GM23338 (cell line): ENCODE results near the gene SH3PXD2B. TPM values are rescaled to one million over a fixed set of nuclear protein-coding genes. Genes with fewer than 3 reads are reported as not detected.
A peak's percentile ranks its signal among the peaks of the same experiment; 100 is the strongest.

Experiments
- ATAC-seq: fragments of 200-7000 bp; cut with Tn5 transposase; 3 replicates; pipeline ENCODE4 v1.9.1; 2020
- DNase-seq: peaks from one replicate; pipeline ENCODE4 v3.0.0-alpha.2; 2015; ENCODE audit warnings: low spot score
- H2AFZ ChIP-seq: fragments of 200-600 bp; sonication (generic); 2 replicates; pipeline ENCODE4 v1.8.0; 2016; ENCODE audit warnings: antibody characterized with exemption, mild to moderate bottlenecking, moderate library complexity
- H3F3A ChIP-seq: fragments of 200-600 bp; sonication (generic); replicated peaks from 2 replicates; pipeline ENCODE4 v1.8.0; 2017; ENCODE audit warnings: antibody characterized with exemption, mixed run types, low read depth
- H3K27ac ChIP-seq: fragments of 200-600 bp; sonication (generic); 2 replicates; pipeline ENCODE4 v1.6.1; 2016; ENCODE audit warnings: low read depth
- H3K27me3 ChIP-seq: fragments of 200-600 bp; sonication (generic); 2 replicates; pipeline ENCODE4 v1.8.0; 2016; ENCODE audit warnings: mild to moderate bottlenecking, mixed run types, moderate library complexity; ENCODE audit not compliant: insufficient read depth
- H3K36me3 ChIP-seq: fragments of 200-600 bp; sonication (generic); 2 replicates; pipeline ENCODE4 v1.8.0; 2016; ENCODE audit warnings: mild to moderate bottlenecking; ENCODE audit not compliant: insufficient read depth
- H3K4me1 ChIP-seq: fragments of 200-600 bp; sonication (generic); 2 replicates; pipeline ENCODE4 v1.8.0; 2016; ENCODE audit warnings: mild to moderate bottlenecking, moderate library complexity; ENCODE audit not compliant: insufficient read depth
- H3K4me2 ChIP-seq: fragments of 200-600 bp; sonication (generic); 2 replicates; pipeline ENCODE4 v1.7.1; 2017; ENCODE audit warnings: mixed run types
- H3K4me3 ChIP-seq: fragments of 200-600 bp; sonication (generic); 2 replicates; pipeline ENCODE4 v1.6.1; 2016; ENCODE audit warnings: mixed run types
- H3K79me2 ChIP-seq: fragments of 200-600 bp; sonication (generic); replicated peaks from 2 replicates; pipeline ENCODE4 v1.8.0; 2017; ENCODE audit warnings: mild to moderate bottlenecking; ENCODE audit not compliant: insufficient read depth
- H3K9me2 ChIP-seq: fragments of 200-600 bp; sonication (generic); 2 replicates; pipeline ENCODE4 v1.8.0; 2017; ENCODE audit not compliant: insufficient read depth
- H4K20me1 ChIP-seq: fragments of 200-600 bp; sonication (generic); replicated peaks from 2 replicates; pipeline ENCODE4 v1.8.0; 2017; ENCODE audit warnings: mild to moderate bottlenecking; ENCODE audit not compliant: insufficient read depth
- H3K27ac Mint-ChIP-seq: 2 replicates; pipeline ENCODE4 v1.8.0; 2020; ENCODE audit warnings: inconsistent platforms, mild to moderate bottlenecking, moderate library complexity, mixed read lengths
- H3K27me3 Mint-ChIP-seq: 3 replicates; pipeline ENCODE4 v1.8.0; 2022; ENCODE audit warnings: low read depth, mild to moderate bottlenecking, moderate library complexity, mixed read lengths, inconsistent platforms; ENCODE audit not compliant: insufficient read depth, poor library complexity
- H3K36me3 Mint-ChIP-seq: 3 replicates; pipeline ENCODE4 v1.8.0; 2021; ENCODE audit warnings: low read depth, mild to moderate bottlenecking, inconsistent platforms, moderate library complexity, mixed read lengths
- H3K4me1 Mint-ChIP-seq: 3 replicates; pipeline ENCODE4 v1.8.0; 2020; ENCODE audit warnings: mild to moderate bottlenecking, inconsistent platforms, mixed read lengths
- H3K4me3 Mint-ChIP-seq: 3 replicates; pipeline ENCODE4 v1.8.0; 2021; ENCODE audit warnings: moderate library complexity, mild to moderate bottlenecking, inconsistent platforms, mixed read lengths
- H3K9me3 Mint-ChIP-seq: 3 replicates; pipeline ENCODE4 v1.8.0; 2020; ENCODE audit warnings: moderate library complexity, mild to moderate bottlenecking, inconsistent platforms, mixed read lengths
- CREB1 ChIP-seq: fragments of 250-450 bp; sonication (Bioruptor Pico); IDR thresholded peaks from 2 replicates; pipeline ENCODE4 v1.5.0; 2020; ENCODE audit warnings: low read depth, mild to moderate bottlenecking, moderate library complexity
- EZH2 ChIP-seq: fragments of 200-600 bp; sonication (generic); IDR thresholded peaks from one replicate; pipeline ENCODE4 v1.8.0; 2017; ENCODE audit warnings: antibody characterized with exemption, mild to moderate bottlenecking, low read depth; ENCODE audit not compliant: unreplicated experiment
- NANOG ChIP-seq: IDR thresholded peaks from 2 replicates; pipeline ENCODE4 v1.6.1; 2016; ENCODE audit warnings: antibody characterized with exemption, borderline replicate concordance
- ZNF114 ChIP-seq: fragments of 250-450 bp; sonication (Bioruptor Pico); IDR thresholded peaks from 2 replicates; pipeline ENCODE4 v1.5.0; 2020; ENCODE audit warnings: mild to moderate bottlenecking, moderate library complexity
- polyA plus RNA-seq: library from polyadenylated mRNA; unstranded; fragments of >200 nt; fragmentation: Nextera tagmentation; extraction: Ambion mirVana; gene quantifications from 2 replicates; pipeline ENCODE4 v1.2.1, GENCODE V29; 2016
- total RNA-seq: library from RNA; depleted of rRNA; stranded (reverse); fragments of >200 nt; shearing (Covaris generic); gene quantifications from 2 replicates; pipeline ENCODE4 v1.2.3, GENCODE V29; 2014
- TF ChIP-seq, protein P1 (sequence below), 2 experiments: fragments of 200-600 bp in 1 of 2; sonication (generic) in 1 of 2; conservative IDR thresholded peaks; 2 replicates each; pipeline versions ENCODE4 v1.5.1 to v1.6.1; 2016 to 2017; ENCODE audit warnings: antibody characterized with exemption in 2 of 2, low read depth in 2 of 2, mild to moderate bottlenecking in 2 of 2, moderate library complexity in 1 of 2
- TF ChIP-seq, protein P2 (sequence below): fragments of 250-450 bp; sonication (Bioruptor Pico); IDR thresholded peaks from 2 replicates; pipeline ENCODE4 v1.5.0; 2020; ENCODE audit warnings: mild to moderate bottlenecking, moderate library complexity

Gene SH3PXD2B
- total and polyA plus RNA-seq, 2 experiments from 2014 or later, result 40.2 to 52.5 TPM

DNA sequence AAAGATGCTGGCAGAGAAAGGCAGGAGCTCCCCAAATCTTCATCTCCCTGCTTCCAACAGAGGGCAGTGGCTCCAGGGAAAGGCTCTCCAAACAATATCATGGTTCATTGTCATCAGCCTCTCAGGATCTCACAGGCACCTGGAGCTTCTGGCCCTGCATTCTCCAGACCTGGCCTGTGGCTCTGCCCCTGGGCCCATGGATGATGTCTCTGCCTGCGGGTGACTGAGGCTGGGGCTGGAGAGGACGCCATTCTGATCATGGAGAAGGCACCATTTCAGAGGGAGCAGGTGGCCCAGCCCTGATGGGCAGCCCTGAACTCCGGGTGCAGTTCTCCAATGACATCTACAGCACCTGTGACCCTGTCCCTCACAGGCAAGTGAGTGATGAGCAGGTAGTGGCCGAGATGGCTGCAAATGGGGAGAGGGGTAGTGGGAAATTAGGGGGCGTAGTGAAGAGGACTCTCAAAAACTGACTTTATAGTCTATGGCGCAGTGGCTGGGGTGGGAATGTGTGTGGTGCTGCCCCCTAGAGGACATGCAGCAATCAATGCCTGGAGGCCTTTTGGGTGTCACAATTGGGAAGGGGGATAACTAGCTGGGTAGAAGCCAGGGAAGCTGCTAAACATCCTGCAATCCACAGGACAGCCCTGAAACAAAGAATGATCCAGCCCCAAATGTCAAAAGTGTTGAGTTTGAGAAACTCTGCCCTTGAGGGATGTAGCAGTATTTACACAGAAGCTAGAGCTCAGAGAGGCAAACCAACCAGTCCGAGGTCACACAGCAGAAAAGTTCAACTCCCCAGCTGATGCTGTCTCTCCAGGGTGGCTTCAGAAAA, 3.2 kb downstream of the SH3PXD2B start:
- no peaks in the 10 kb centered on the region for H3K27me3 ChIP-seq
- Mint-ChIP-seq H3K4me3 (peak overlapping the region; percentile 5; the same call in 1 of the 3 replicates), H3K27ac (peak overlapping the region; percentile 59), H3K36me3 (peaks cover 10% of the 10 kb centered on the region; the same call in 2 of the 3 replicates), H3K27me3 (peaks cover 16% of the 10 kb centered on the region), H3K4me1 (peaks cover 74% of the 10 kb centered on the region), H3K9me3 (no peaks in the 10 kb centered on the region)
- peak; percentile 83 for DNase-seq
- ATAC-seq, result peak; percentile 19
- H3K27ac ChIP-seq, result peak overlapping the region; percentile 73
- H3K79me2 ChIP-seq, result peaks cover 71% of the 10 kb centered on the region
- H3F3A ChIP-seq, result peaks cover 10% of the 10 kb centered on the region; the same call in 1 of the 2 replicates
- TF ChIP-seq, protein P1, sequence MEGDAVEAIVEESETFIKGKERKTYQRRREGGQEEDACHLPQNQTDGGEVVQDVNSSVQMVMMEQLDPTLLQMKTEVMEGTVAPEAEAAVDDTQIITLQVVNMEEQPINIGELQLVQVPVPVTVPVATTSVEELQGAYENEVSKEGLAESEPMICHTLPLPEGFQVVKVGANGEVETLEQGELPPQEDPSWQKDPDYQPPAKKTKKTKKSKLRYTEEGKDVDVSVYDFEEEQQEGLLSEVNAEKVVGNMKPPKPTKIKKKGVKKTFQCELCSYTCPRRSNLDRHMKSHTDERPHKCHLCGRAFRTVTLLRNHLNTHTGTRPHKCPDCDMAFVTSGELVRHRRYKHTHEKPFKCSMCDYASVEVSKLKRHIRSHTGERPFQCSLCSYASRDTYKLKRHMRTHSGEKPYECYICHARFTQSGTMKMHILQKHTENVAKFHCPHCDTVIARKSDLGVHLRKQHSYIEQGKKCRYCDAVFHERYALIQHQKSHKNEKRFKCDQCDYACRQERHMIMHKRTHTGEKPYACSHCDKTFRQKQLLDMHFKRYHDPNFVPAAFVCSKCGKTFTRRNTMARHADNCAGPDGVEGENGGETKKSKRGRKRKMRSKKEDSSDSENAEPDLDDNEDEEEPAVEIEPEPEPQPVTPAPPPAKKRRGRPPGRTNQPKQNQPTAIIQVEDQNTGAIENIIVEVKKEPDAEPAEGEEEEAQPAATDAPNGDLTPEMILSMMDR (conservative IDR thresholded peaks at IDR 0.05; ENCODE audit: low read depth in 2 of 2), result peak; percentile 90 to 91
- no peak for TF ChIP-seq EZH2
- peaks cover 39% of the 10 kb centered on the region for H3K4me1 ChIP-seq
- no peaks in the 10 kb centered on the region for H3K9me2 ChIP-seq
- peaks cover 60% of the 10 kb centered on the region for H4K20me1 ChIP-seq
- H3K4me3 ChIP-seq, result no peak overlapping the region
- no peak overlapping the region for H2AFZ ChIP-seq
- 0 out of 2 replicates have a peak, but pooled peaks cover 7% of the 10 kb centered on the region for H3K36me3 ChIP-seq
- H3K4me2 ChIP-seq, result 0 out of 2 replicates have a peak overlapping the region, but pooled peaks have one; percentile 27

DNA sequence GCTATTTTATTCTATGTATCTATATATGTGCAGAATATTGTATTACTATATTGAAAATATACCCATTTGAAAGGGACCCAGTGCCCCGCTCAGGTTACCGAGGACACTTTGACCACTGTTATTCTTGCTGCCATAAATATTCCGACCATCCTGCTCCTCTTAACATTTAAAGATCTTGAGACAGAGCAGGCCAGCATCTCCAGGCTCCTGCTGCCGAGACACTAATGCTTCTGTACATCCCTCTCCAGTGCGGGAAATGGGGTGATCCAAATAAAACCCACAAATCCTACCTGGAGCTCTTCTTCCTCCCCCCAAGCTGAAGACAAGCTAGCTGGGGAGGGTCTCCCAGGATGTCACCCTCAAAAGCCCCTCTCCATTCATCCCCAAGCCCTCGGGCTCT, 3.9 kb downstream of the SH3PXD2B start:
- H3K36me3 ChIP-seq, result 0 out of 2 replicates have a peak, but pooled peaks cover 7% of the 10 kb centered on the region
- H3K4me1 Mint-ChIP-seq, result peaks cover 69% of the 10 kb centered on the region
- peaks cover 66% of the 10 kb centered on the region for H4K20me1 ChIP-seq
- H3F3A ChIP-seq, result peaks cover 8% of the 10 kb centered on the region; the same call in 1 of the 2 replicates
- no peaks in the 10 kb centered on the region for H3K27me3 ChIP-seq
- H2AFZ ChIP-seq, result no peak overlapping the region
- no peak overlapping the region for H3K4me2 ChIP-seq
- no peak overlapping the region for H3K27ac Mint-ChIP-seq
- no peaks in the 10 kb centered on the region for H3K9me2 ChIP-seq
- H3K27me3 Mint-ChIP-seq, result peaks cover 16% of the 10 kb centered on the region
- no peak overlapping the region for H3K4me3 Mint-ChIP-seq
- H3K79me2 ChIP-seq, result peaks cover 77% of the 10 kb centered on the region
- no peak overlapping the region for H3K4me3 ChIP-seq
- peaks cover 33% of the 10 kb centered on the region for H3K4me1 ChIP-seq
- no peak overlapping the region for H3K27ac ChIP-seq
- H3K36me3 Mint-ChIP-seq, result peaks cover 10% of the 10 kb centered on the region; the same call in 2 of the 3 replicates
- H3K9me3 Mint-ChIP-seq, result no peaks in the 10 kb centered on the region
- ATAC-seq (no peak), DNase-seq (no peak)
- TF ChIP-seq ZNF114 (CRISPR knock-in tag) (no peak), EZH2 (no peak), NANOG (no peak), CREB1 (CRISPR knock-in tag) (no peak)
- TF ChIP-seq, protein P1 (conservative IDR thresholded peaks at IDR 0.05; ENCODE audit: low read depth in 2 of 2), result no peak
- TF ChIP-seq, protein P2, sequence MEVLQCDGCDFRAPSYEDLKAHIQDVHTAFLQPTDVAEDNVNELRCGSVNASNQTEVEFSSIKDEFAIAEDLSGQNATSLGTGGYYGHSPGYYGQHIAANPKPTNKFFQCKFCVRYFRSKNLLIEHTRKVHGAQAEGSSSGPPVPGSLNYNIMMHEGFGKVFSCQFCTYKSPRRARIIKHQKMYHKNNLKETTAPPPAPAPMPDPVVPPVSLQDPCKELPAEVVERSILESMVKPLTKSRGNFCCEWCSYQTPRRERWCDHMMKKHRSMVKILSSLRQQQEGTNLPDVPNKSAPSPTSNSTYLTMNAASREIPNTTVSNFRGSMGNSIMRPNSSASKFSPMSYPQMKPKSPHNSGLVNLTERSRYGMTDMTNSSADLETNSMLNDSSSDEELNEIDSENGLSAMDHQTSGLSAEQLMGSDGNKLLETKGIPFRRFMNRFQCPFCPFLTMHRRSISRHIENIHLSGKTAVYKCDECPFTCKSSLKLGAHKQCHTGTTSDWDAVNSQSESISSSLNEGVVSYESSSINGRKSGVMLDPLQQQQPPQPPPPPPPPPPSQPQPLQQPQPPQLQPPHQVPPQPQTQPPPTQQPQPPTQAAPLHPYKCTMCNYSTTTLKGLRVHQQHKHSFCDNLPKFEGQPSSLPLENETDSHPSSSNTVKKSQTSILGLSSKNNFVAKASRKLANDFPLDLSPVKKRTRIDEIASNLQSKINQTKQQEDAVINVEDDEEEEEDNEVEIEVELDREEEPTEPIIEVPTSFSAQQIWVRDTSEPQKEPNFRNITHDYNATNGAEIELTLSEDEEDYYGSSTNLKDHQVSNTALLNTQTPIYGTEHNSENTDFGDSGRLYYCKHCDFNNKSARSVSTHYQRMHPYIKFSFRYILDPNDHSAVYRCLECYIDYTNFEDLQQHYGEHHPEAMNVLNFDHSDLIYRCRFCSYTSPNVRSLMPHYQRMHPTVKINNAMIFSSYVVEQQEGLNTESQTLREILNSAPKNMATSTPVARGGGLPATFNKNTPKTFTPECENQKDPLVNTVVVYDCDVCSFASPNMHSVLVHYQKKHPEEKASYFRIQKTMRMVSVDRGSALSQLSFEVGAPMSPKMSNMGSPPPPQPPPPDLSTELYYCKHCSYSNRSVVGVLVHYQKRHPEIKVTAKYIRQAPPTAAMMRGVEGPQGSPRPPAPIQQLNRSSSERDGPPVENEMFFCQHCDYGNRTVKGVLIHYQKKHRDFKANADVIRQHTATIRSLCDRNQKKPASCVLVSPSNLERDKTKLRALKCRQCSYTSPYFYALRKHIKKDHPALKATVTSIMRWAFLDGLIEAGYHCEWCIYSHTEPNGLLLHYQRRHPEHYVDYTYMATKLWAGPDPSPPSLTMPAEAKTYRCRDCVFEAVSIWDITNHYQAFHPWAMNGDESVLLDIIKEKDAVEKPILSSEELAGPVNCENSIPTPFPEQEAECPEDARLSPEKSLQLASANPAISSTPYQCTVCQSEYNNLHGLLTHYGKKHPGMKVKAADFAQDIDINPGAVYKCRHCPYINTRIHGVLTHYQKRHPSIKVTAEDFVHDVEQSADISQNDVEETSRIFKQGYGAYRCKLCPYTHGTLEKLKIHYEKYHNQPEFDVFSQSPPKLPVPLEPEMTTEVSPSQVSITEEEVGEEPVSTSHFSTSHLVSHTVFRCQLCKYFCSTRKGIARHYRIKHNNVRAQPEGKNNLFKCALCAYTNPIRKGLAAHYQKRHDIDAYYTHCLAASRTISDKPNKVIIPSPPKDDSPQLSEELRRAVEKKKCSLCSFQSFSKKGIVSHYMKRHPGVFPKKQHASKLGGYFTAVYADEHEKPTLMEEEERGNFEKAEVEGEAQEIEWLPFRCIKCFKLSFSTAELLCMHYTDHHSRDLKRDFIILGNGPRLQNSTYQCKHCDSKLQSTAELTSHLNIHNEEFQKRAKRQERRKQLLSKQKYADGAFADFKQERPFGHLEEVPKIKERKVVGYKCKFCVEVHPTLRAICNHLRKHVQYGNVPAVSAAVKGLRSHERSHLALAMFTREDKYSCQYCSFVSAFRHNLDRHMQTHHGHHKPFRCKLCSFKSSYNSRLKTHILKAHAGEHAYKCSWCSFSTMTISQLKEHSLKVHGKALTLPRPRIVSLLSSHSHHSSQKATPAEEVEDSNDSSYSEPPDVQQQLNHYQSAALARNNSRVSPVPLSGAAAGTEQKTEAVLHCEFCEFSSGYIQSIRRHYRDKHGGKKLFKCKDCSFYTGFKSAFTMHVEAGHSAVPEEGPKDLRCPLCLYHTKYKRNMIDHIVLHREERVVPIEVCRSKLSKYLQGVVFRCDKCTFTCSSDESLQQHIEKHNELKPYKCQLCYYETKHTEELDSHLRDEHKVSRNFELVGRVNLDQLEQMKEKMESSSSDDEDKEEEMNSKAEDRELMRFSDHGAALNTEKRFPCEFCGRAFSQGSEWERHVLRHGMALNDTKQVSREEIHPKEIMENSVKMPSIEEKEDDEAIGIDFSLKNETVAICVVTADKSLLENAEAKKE (CRISPR knock-in tag), result no peak
